ENCODE data around the gene TOP1. TPM values are rescaled to one million over a fixed set of nuclear protein-coding genes. Genes with fewer than 3 reads are reported as not detected.
A peak's percentile ranks its signal among the peaks of the same experiment; 100 is the strongest.

Gene TOP1
- total RNA-seq, 1 donor from 2014 or later, result 84.6 TPM

GRCh38 chr20:41049451-41049850 lies 20.8 kb downstream of the TOP1 start:
- Mint-ChIP-seq H3K9me3 (peaks cover 15% of the 10 kb centered on the region), H3K27ac (peak overlapping the region; percentile 43), H3K4me1 (ENCODE audit: unreplicated experiment) (peaks cover 83% of the 10 kb centered on the region), H3K36me3 (peaks cover 12% of the 10 kb centered on the region), H3K4me3 (no peak overlapping the region), H3K27me3 (no peaks in the 10 kb centered on the region)
- no peak for DNase-seq (ENCODE audit: extremely low spot score, unreplicated experiment)
- no peak for TF ChIP-seq CTCF (conservative IDR thresholded peaks at IDR 0.05)

GRCh38 chr20:41050361-41051008 lies 21.9 kb downstream of the TOP1 start:
- no peak for DNase-seq (ENCODE audit: extremely low spot score, unreplicated experiment)
- no peaks in the 10 kb centered on the region for H3K27me3 Mint-ChIP-seq
- peak overlapping the region; percentile 43 for H3K27ac Mint-ChIP-seq
- H3K4me1 Mint-ChIP-seq (ENCODE audit: unreplicated experiment), result peaks cover 83% of the 10 kb centered on the region
- H3K36me3 Mint-ChIP-seq, result peaks cover 13% of the 10 kb centered on the region
- H3K4me3 Mint-ChIP-seq, result no peak overlapping the region
- H3K9me3 Mint-ChIP-seq, result peaks cover 15% of the 10 kb centered on the region
- no peak for TF ChIP-seq CTCF (conservative IDR thresholded peaks at IDR 0.05)

GRCh38 chr20:41051009-41051825 lies 22.6 kb downstream of the TOP1 start:
- Mint-ChIP-seq H3K27me3 (no peaks in the 10 kb centered on the region), H3K4me1 (ENCODE audit: unreplicated experiment) (peaks cover 89% of the 10 kb centered on the region), H3K9me3 (peaks cover 15% of the 10 kb centered on the region), H3K36me3 (peaks cover 18% of the 10 kb centered on the region), H3K4me3 (no peak overlapping the region), H3K27ac (peak overlapping the region; percentile 6)
- DNase-seq (ENCODE audit: extremely low spot score, unreplicated experiment), result no peak
- no peak for TF ChIP-seq CTCF (conservative IDR thresholded peaks at IDR 0.05)

- Mint-ChIP-seq H3K4me3 (peak overlapping the region; percentile 26), H3K27ac (peak overlapping the region; percentile 55), H3K9me3 (peaks cover 15% of the 10 kb centered on the region), H3K4me1 (ENCODE audit: unreplicated experiment) (peaks cover 81% of the 10 kb centered on the region), H3K27me3 (no peaks in the 10 kb centered on the region), H3K36me3 (peaks cover 18% of the 10 kb centered on the region)
- DNase-seq (ENCODE audit: extremely low spot score, unreplicated experiment), result no peak
- TF ChIP-seq CTCF (conservative IDR thresholded peaks at IDR 0.05), result no peak
Measured at GRCh38 chr20:41052742-41053419, 24.3 kb downstream of the TOP1 start.

GRCh38 chr20:41054070-41054846 lies 25.6 kb downstream of the TOP1 start:
- Mint-ChIP-seq H3K4me1 (ENCODE audit: unreplicated experiment) (peaks cover 73% of the 10 kb centered on the region), H3K27ac (no peak overlapping the region), H3K27me3 (no peaks in the 10 kb centered on the region), H3K9me3 (peaks cover 15% of the 10 kb centered on the region), H3K4me3 (no peak overlapping the region), H3K36me3 (peaks cover 26% of the 10 kb centered on the region)
- no peak for TF ChIP-seq CTCF (conservative IDR thresholded peaks at IDR 0.05)
- DNase-seq (ENCODE audit: extremely low spot score, unreplicated experiment), result no peak

Measured in type B pancreatic cell (in vitro differentiated cells).